ENCODE measurements around the gene PXYLP1. TPM values are rescaled to one million over a fixed set of nuclear protein-coding genes. Genes with fewer than 3 reads are reported as not detected.
A peak's percentile ranks its signal among the peaks of the same experiment; 100 is the strongest.

The PXYLP1 gene
- total and polyA plus RNA-seq, 9 of the 15 experiments (the other 6 are each of a cell fraction or from before 2014, with no cell fraction given): 0.80 to 2.9 (median 1.3) TPM

GRCh38 chr3:141192345-141192744 is 39.3 kb upstream of the PXYLP1 start (continued):
- TF ChIP-seq BCLAF1 (IDR thresholded peaks at IDR 0.05; ENCODE audit: borderline replicate concordance in 1 of 2, control insufficient read depth in 1 of 2, low read depth in 2 of 2, low read length in 1 of 2) (no peak), CAMTA2 (CRISPR knock-in tag; conservative IDR thresholded peaks at IDR 0.05) (no peak), RBM22 (IDR thresholded peaks at IDR 0.05; ENCODE audit: low read depth, low read length, poor library complexity, severe bottlenecking) (no peak), RFX7 (CRISPR knock-in tag; IDR thresholded peaks at IDR 0.05) (no peak), PHB2 (IDR thresholded peaks at IDR 0.05; ENCODE audit: low read depth) (no peak), ZFX (CRISPR knock-in tag; IDR thresholded peaks at IDR 0.05) (no peak), KDM5B (IDR thresholded peaks at IDR 0.05; ENCODE audit: insufficient replicate concordance, low read depth, low read length) (no peak), MEF2D (tag; conservative IDR thresholded peaks at IDR 0.05; ENCODE audit: low read depth) (no peak), TEAD2 (tag; IDR thresholded peaks at IDR 0.05) (no peak), ELF2 (CRISPR knock-in tag; IDR thresholded peaks at IDR 0.05) (no peak), ZMIZ1 (IDR thresholded peaks at IDR 0.05; ENCODE audit: low read depth in 2 of 2, low read length in 2 of 2) (0 out of 4 replicates have a peak, but pooled peaks of 1 of the 2 experiments have one; percentile 39), SREBF1 (IDR thresholded peaks at IDR 0.05; ENCODE audit: borderline replicate concordance, low read depth, low read length) (no peak), ZNF318 (IDR thresholded peaks at IDR 0.05; ENCODE audit: borderline replicate concordance in 1 of 2, low read depth in 1 of 2) (no peak)

All from K562 (cell line).